ENCODE results near the gene FLNA.

FLNA gene

DNA sequence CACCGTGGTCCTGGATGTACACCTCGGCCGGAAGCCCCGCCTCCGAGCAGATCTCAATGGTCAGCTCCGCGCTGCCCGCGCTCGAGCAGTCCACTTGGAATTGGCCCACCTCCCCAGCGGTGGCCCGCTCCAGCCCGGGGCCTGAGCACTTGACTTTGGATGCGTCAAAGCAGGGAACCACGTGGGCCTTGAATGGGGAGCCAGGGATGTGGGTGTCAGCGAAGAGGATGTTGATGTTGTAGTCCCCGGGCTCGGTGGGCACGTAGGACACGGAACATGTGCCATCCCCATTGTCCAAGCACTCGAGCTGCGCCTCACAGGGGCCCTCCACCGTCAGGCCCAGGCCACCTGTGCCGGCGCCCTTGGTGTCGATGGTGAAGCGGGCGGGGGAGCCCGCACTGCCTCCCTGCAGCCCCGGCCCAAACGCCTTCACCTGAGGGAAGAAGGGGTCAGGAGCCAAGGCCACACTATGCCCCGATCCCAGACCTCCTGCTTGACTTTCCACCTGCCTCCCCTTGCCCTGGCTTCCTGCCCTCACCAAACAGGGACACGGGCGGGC lies 14.2 kb downstream of the FLNA start:
- no peak for DNase-seq (ENCODE audit: low read depth)
- no peak overlapping the region for H3K4me3 ChIP-seq (ENCODE audit: low read depth, low read length)
- TF ChIP-seq, protein P1, sequence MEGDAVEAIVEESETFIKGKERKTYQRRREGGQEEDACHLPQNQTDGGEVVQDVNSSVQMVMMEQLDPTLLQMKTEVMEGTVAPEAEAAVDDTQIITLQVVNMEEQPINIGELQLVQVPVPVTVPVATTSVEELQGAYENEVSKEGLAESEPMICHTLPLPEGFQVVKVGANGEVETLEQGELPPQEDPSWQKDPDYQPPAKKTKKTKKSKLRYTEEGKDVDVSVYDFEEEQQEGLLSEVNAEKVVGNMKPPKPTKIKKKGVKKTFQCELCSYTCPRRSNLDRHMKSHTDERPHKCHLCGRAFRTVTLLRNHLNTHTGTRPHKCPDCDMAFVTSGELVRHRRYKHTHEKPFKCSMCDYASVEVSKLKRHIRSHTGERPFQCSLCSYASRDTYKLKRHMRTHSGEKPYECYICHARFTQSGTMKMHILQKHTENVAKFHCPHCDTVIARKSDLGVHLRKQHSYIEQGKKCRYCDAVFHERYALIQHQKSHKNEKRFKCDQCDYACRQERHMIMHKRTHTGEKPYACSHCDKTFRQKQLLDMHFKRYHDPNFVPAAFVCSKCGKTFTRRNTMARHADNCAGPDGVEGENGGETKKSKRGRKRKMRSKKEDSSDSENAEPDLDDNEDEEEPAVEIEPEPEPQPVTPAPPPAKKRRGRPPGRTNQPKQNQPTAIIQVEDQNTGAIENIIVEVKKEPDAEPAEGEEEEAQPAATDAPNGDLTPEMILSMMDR (IDR thresholded peaks at IDR 0.05; ENCODE audit: insufficient read depth, low read depth, low read length, missing control alignments), result no peak

DNA sequence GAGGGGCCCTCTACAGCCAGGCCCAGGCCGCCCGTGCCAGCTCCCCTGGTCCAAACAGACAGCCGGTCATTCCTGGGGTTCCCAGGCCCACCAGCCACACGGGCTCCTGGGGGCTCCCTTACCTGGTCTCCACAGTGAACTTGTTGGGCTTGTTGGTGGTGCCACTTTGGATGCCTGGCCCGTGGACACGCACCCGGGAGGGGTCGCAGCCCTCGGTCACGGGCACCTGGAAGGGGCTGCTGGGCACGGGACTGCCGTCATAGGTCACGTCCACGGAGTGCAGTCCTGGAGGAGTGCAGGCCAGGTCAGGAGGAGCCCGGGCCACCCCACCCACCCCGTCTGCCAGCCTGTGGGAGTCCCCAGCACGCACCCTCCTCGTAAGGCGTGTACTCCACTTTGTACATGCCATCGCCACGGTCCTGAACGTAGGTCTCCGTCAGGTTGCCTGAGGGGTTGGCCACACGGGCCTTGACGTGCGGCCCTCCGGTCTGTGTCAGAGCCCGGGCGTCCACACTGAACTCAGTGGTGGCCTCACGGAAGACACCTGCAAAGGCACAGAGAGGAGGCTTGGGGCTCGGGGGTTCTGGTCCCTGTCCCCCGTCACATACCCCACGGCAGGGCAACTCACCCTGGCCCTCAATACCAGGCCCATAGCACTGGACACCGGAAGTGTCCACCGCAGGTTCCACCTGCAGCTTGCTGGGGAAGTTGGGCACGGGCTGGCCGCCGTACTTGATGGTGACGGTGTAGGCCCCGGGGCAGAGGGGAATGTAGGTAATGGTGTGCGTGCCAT lies 14.9 kb downstream of the FLNA start:
- no peak overlapping the region for H3K4me3 ChIP-seq (ENCODE audit: low read depth, low read length)
- no peak for DNase-seq (ENCODE audit: low read depth)
- TF ChIP-seq, protein P1 (IDR thresholded peaks at IDR 0.05; ENCODE audit: insufficient read depth, low read depth, low read length, missing control alignments), result no peak

DNA sequence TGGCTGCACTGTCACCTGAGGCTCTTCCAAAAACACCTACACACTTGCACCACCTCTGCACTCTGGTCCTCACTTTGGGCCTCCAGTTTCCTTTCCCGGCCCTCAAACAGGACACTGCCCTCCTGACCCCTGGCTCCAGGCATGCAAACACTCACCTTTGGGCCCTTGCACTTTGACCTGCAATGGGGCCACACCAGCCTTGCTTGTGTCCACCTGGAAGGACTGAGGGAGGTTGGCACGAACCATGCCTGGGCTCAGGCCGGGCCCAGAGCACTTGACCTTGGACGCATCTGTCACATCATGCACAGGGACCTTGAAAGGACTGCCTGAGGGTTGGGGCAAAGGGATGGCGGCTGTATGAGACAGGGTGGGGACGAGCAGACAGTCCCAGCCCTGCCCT lies 15.6 kb downstream of the FLNA start:
- DNase-seq (ENCODE audit: low read depth), result no peak
- TF ChIP-seq, protein P1 (IDR thresholded peaks at IDR 0.05; ENCODE audit: insufficient read depth, low read depth, low read length, missing control alignments), result no peak
- H3K4me3 ChIP-seq (ENCODE audit: low read depth, low read length), result no peak overlapping the region

DNA sequence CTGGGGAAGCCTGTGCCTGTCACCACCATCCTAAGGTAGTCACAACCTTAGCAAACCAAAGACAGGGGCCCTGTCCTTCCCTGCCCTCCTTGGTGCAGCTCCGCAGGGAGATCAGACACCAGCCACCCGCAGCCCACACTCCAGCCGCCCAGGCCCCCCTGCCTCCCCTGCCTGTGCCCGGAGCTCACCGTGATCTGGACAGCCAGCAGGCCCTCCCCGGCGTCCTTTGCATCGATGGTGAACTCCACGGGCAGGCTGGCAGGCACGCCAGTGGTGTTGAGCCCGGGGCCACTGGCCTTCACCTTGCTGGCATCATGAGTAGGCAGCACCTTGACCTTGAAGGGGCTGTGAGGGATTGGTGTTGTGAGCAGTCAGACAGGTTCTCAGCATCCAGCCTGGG lies 16.4 kb downstream of the FLNA start:
- H3K4me3 ChIP-seq (ENCODE audit: low read depth, low read length), result no peak overlapping the region
- TF ChIP-seq, protein P1 (IDR thresholded peaks at IDR 0.05; ENCODE audit: insufficient read depth, low read depth, low read length, missing control alignments), result no peak
- DNase-seq (ENCODE audit: low read depth), result no peak

DNA sequence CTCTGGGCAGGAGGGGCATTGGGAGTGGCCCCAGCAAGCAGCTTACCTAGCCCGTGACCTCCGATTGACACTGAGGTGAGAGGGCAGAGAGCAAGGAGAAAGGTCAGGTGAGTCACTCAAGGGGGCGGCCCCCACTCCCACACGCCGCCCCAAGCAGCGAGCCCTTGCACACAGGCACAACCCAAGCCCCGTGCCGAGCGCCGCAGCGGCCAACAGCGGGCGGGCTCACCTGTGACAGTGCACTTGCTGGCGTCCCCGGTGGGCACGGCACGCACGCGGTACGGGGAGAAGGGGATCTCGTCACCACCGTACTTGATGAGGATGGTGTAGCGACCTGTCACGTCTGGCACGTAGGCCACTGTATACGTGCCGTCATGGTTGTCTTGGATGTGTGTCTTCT lies 17.2 kb downstream of the FLNA start:
- no peak overlapping the region for H3K4me3 ChIP-seq (ENCODE audit: low read depth, low read length)
- DNase-seq (ENCODE audit: low read depth), result no peak
- TF ChIP-seq, protein P1 (IDR thresholded peaks at IDR 0.05; ENCODE audit: insufficient read depth, low read depth, low read length, missing control alignments), result no peak

DNA sequence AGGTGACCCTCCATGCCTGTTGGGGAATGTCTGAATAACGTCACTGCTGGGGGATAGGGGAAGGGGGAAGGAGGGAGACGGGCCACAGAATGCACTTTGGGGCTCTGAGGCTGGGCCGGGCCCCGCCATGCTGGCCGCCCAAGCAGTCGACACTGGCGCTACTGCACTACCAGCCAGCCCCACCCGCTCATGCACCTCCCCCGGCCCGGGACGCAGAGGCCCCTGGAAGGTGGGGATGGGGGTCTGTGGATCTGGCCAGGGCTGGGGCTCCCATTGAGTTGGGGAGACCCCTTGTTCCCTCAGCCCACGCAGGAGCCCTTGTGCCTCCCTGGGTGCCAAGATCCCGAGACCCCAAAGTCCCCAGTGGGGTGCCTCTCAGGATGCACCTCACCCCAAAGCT lies 17.8 kb downstream of the FLNA start:
- TF ChIP-seq, protein P1 (IDR thresholded peaks at IDR 0.05; ENCODE audit: insufficient read depth, low read depth, low read length, missing control alignments), result no peak
- DNase-seq (ENCODE audit: low read depth), result no peak
- H3K4me3 ChIP-seq (ENCODE audit: low read depth, low read length), result no peak overlapping the region

DNA sequence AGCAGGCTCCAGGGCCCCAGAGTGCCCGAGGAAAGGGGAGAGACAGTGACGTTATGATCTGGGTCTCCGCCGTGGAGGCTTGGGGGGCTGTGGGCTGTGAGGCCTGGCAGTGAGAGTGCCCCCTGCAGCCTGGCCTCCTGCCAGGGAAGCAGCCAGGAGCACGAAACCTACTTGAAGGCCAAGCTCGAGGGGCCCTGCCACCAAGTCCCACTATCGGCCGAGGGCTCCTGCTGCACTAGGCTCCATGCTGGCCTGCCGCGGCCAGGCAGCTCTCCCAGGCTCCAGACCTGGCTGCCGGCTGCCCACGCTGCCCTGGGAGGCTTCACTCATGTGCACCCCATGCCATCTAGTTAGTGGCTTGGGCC lies 18.7 kb downstream of the FLNA start:
- H3K4me3 ChIP-seq (ENCODE audit: low read depth, low read length), result no peak overlapping the region
- DNase-seq (ENCODE audit: low read depth), result no peak
- TF ChIP-seq, protein P1 (IDR thresholded peaks at IDR 0.05; ENCODE audit: insufficient read depth, low read depth, low read length, missing control alignments), result no peak

Data from GM12865 (cell line).